ENCODE data around the gene LYPD3.
"Not testable (repeated sequence)": the region's sequence is repeated elsewhere in the genome, so short reads cannot be mapped to it uniquely, and the experiment has no call there.

The LYPD3 gene

GRCh38 chr19:43461303-43461702, 4.1 kb downstream of the LYPD3 start:
- DNase-seq: no peak

GRCh38 chr19:43460362-43461016, 4.9 kb downstream of the LYPD3 start:
- no peak for DNase-seq

- DNase-seq: no peak
Measured at GRCh38 chr19:43457809-43458208, 7.6 kb downstream of the LYPD3 start.

- no peak for DNase-seq
Measured at GRCh38 chr19:43455321-43456113, 9.9 kb downstream of the LYPD3 start.

GRCh38 chr19:43454031-43454430, 11.4 kb downstream of the LYPD3 start:
- DNase-seq: no peak

- DNase-seq: no peak
Measured at GRCh38 chr19:43452582-43452981, 12.8 kb downstream of the LYPD3 start.

GRCh38 chr19:43450545-43450997, 14.8 kb downstream of the LYPD3 start:
- peak in 1 of 2 donors; percentile 60 for DNase-seq

GRCh38 chr19:43447655-43448054, 17.8 kb downstream of the LYPD3 start:
- DNase-seq: no peak

GRCh38 chr19:43446746-43447489, 18.5 kb downstream of the LYPD3 start:
- DNase-seq: peak; percentile 78 to 83

- no peak for DNase-seq
Measured at GRCh38 chr19:43445426-43445825, 20.0 kb downstream of the LYPD3 start.

GRCh38 chr19:43444531-43445287, 20.7 kb downstream of the LYPD3 start:
- peak; percentile 40 to 57 for DNase-seq

GRCh38 chr19:43444091-43444490, 21.3 kb downstream of the LYPD3 start:
- not testable (repeated sequence) for DNase-seq

- peak; percentile 34 to 61 for DNase-seq
Measured at GRCh38 chr19:43441716-43442115, 23.7 kb downstream of the LYPD3 start.

- DNase-seq: no peak
Measured at GRCh38 chr19:43439709-43440063, 25.7 kb downstream of the LYPD3 start.

GRCh38 chr19:43439032-43439708, 26.2 kb downstream of the LYPD3 start:
- DNase-seq: peak; percentile 51 to 65

- no peak for DNase-seq
Measured at GRCh38 chr19:43438291-43439031, 26.9 kb downstream of the LYPD3 start.

- no peak for DNase-seq
Measured at GRCh38 chr19:43437712-43438111, 27.7 kb downstream of the LYPD3 start.

- DNase-seq: not testable (repeated sequence)
Measured at GRCh38 chr19:43437284-43437683, 28.1 kb downstream of the LYPD3 start.

- no peak for DNase-seq
Measured at GRCh38 chr19:43435775-43436174, 29.6 kb downstream of the LYPD3 start.

- DNase-seq: no peak
Measured at GRCh38 chr19:43433689-43434088, 31.7 kb downstream of the LYPD3 start.

- no peak for DNase-seq
Measured at GRCh38 chr19:43433358-43433673, 32.1 kb downstream of the LYPD3 start.
